Activated naive CD4-positive, alpha-beta T cell (primary cell): ENCODE data around the gene AGXT2.
"Not testable (repeated sequence)": the region's sequence is repeated elsewhere in the genome, so short reads cannot be mapped to it uniquely, and the experiment has no call there.

Source experiments
- DNase-seq, 4 experiments: peaks; one replicate each; lab custom pipeline; 2025; lab: John Stamatoyannopoulos, UW

Gene AGXT2

GRCh38 chr5:35012365-35012764 is 35.4 kb downstream of the AGXT2 start:
- no peak for DNase-seq

- DNase-seq: no peak
These were observed 37.1 kb downstream of the AGXT2 start for GRCh38 chr5:35010676-35011075.

- no peak for DNase-seq
These were observed 38.1 kb downstream of the AGXT2 start for GRCh38 chr5:35009657-35010056.

GRCh38 chr5:35009019-35009418 is 38.7 kb downstream of the AGXT2 start:
- DNase-seq: no peak

- DNase-seq: no peak
These were observed 43.0 kb downstream of the AGXT2 start for GRCh38 chr5:35004771-35005170.

GRCh38 chr5:35004200-35004599 is 43.5 kb downstream of the AGXT2 start:
- no peak for DNase-seq

GRCh38 chr5:35003018-35003957 is 44.5 kb downstream of the AGXT2 start:
- DNase-seq: peak; percentile 13 to 32 (median 22)

GRCh38 chr5:35002459-35002858 is 45.3 kb downstream of the AGXT2 start:
- DNase-seq: no peak

GRCh38 chr5:35001842-35002241 is 45.9 kb downstream of the AGXT2 start:
- DNase-seq: no peak

- DNase-seq: no peak
These were observed 49.5 kb downstream of the AGXT2 start for GRCh38 chr5:34998058-34998789.

GRCh38 chr5:34996261-34996660 is 51.5 kb downstream of the AGXT2 start:
- DNase-seq: no peak

GRCh38 chr5:34993951-34994350 is 53.8 kb downstream of the AGXT2 start:
- no peak for DNase-seq

GRCh38 chr5:34991486-34992238 is 56.1 kb downstream of the AGXT2 start:
- DNase-seq: no peak

GRCh38 chr5:34986965-34987364 is 60.8 kb downstream of the AGXT2 start:
- DNase-seq: no peak

- no peak for DNase-seq
These were observed 64.9 kb downstream of the AGXT2 start for GRCh38 chr5:34982823-34983222.

- DNase-seq: no peak
These were observed 69.1 kb downstream of the AGXT2 start for GRCh38 chr5:34978681-34979080.

GRCh38 chr5:34977934-34978613 is 69.7 kb downstream of the AGXT2 start:
- no peak for DNase-seq

GRCh38 chr5:34976347-34976746 is 71.4 kb downstream of the AGXT2 start:
- DNase-seq: no peak

GRCh38 chr5:34971655-34972054 is 76.1 kb downstream of the AGXT2 start:
- DNase-seq: not testable (repeated sequence)

- DNase-seq: no peak
These were observed 77.2 kb downstream of the AGXT2 start for GRCh38 chr5:34970552-34970951.

- no peak for DNase-seq
These were observed 79.5 kb downstream of the AGXT2 start for GRCh38 chr5:34968258-34968657.

- DNase-seq: no peak
These were observed 80.2 kb downstream of the AGXT2 start for GRCh38 chr5:34967540-34967939.
